22Rv1 (cell line): ENCODE results near the gene FCRLA.

Source experiments
- H3K27ac ChIP-seq: fragments of 450-650 bp; 2 replicates; pipeline ENCODE4 v1.5.1; 2017
- ZFX ChIP-seq: fragments of 450-650 bp; IDR thresholded peaks from 2 replicates; pipeline ENCODE4 v1.6.1; 2017; ENCODE audit warnings: antibody characterized with exemption, borderline replicate concordance
- TF ChIP-seq, protein P1 (sequence below): fragments of 450-650 bp; IDR thresholded peaks from 2 replicates; pipeline ENCODE4 v1.5.1; 2017; ENCODE audit warnings: mild to moderate bottlenecking

Gene FCRLA

DNA sequence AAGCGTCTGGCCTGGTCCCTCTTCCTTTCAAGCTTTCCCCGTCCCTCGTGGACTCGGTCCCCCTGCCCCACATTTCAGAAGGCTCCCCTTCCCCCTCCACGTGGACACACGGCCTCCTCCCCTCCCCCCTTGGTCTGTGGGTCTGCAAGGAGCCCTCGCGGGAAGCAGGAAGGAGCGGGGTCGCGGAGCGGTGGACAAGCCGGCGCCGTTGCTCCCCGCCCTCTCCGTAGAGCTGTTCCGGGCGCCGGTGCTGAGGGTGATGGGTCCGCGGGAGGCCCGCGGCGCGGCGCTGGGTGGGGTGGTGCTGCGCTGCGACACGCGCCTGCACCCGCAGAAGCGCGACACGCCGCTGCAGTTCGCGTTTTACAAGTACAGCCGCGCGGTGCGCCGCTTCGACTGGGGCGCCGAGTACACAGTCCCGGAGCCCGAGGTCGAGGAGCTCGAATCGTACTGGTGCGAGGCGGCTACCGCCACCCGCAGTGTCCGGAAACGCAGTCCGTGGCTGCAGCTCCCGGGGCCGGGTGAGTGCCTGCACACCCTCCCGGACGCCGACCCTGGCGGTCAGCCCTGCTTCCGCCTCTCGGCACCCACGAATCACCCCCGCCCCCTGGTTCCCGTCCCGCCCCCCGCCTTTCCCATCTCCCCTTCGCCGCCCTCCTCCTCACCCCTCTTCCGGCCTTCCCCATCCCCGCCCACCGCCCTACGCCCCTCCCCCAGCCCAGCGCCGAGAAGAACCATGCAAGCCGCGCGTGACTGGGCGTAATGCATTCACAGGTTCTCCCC is 19.6 kb downstream of the FCRLA start:
- no peak for TF ChIP-seq ZFX
- TF ChIP-seq, protein P1, sequence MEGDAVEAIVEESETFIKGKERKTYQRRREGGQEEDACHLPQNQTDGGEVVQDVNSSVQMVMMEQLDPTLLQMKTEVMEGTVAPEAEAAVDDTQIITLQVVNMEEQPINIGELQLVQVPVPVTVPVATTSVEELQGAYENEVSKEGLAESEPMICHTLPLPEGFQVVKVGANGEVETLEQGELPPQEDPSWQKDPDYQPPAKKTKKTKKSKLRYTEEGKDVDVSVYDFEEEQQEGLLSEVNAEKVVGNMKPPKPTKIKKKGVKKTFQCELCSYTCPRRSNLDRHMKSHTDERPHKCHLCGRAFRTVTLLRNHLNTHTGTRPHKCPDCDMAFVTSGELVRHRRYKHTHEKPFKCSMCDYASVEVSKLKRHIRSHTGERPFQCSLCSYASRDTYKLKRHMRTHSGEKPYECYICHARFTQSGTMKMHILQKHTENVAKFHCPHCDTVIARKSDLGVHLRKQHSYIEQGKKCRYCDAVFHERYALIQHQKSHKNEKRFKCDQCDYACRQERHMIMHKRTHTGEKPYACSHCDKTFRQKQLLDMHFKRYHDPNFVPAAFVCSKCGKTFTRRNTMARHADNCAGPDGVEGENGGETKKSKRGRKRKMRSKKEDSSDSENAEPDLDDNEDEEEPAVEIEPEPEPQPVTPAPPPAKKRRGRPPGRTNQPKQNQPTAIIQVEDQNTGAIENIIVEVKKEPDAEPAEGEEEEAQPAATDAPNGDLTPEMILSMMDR, result no peak
- no peak overlapping the region for H3K27ac ChIP-seq

DNA sequence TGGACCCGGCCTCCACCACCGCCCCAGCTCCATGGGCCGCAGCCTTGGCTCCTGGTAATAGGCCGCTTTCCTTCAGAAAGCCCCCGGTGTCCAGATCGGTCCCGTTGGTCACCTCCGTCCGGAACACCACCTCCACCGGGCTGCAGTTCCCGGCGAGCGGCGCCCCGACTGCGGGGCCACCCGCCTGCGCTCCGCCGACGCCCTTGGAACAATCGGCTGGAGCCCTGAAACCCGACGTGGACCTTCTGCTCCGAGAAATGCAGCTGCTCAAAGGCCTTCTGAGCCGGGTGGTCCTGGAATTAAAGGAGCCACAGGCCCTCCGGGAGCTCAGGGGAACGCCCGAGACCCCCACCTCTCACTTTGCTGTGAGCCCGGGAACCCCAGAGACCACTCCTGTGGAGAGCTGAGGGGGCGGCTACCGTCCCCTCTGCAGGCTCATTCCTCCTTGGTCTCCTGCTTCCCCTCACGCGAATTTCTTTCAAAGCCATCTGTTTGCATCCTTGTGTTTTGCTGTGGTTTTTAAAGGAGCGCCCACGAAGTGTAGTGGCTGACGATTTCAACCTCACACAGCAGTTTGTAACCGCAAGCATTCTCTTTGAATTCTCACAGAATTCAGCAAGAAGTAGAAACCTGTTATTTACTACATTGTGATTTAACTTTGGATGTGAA is 20.4 kb downstream of the FCRLA start:
- TF ChIP-seq, protein P1, result no peak
- no peak for TF ChIP-seq ZFX

DNA sequence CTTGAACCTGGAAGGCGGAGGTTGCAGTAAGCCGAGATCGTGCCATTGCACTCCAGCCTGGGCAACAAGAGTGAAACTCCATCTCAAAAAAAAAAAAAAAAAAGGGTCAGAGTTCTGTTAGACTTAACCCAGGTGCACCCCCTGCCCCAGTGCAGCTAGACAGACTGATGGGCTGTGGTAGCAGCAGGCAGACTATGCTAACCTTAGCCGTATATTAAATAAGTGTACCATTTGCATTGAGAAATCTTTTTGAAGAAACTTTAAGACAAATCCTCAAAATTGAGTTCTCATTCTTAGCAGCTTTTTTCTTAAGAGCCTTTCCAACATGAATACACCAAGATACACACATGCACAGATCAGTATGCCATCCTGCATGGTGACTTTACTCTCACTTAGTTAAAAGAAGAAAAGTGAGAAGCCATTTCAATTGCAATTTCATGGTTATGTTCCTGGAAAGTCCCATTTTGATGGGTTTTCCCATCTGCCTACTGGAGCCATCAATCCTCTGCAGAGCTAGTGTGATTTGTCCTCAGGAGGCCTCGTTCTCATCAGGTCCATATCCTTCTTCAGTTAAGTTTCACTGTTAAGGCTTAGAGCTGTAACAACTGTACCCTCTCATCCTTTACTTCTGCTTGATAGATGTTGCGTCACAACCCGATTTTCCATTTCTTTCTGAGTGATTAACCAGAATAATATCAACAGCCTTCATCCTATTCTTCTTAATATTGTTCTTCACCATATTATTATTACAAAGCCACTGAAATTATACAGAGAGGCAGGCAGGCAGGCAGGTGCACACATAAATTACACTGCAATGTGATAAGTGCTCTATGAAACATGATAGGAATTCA is 21.6 kb downstream of the FCRLA start:
- no peak for TF ChIP-seq ZFX
- TF ChIP-seq, protein P1, result no peak
- no peak overlapping the region for H3K27ac ChIP-seq

More for the DNA sequence above, 20.4 kb downstream of the FCRLA start:
- no peak overlapping the region for H3K27ac ChIP-seq

DNA sequence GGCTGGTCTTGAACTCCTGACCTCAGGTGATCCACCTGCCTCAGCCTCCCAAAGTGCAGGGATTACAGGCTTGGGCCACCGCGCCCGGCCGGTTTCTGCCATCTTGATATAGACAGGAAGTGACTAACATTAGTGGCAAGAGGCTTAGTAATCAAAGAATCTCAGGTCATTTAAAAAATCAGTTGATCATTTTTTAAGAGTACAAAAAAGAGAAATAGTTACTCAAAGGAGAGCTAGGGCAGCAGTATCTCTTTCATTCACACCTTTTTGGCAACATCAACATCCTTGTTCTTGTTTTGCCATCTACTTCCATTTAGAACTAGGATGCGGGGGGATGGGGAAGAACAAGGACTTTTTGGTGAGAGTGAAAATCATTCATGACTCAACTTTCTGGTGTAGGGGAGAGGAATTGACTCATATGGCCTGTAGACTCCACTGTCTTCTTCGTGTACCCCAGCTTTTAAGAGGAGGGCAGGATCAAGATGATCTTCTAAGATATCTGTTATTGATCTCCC is 23.1 kb downstream of the FCRLA start:
- TF ChIP-seq, protein P1, result no peak
- no peak for TF ChIP-seq ZFX
- no peak overlapping the region for H3K27ac ChIP-seq

DNA sequence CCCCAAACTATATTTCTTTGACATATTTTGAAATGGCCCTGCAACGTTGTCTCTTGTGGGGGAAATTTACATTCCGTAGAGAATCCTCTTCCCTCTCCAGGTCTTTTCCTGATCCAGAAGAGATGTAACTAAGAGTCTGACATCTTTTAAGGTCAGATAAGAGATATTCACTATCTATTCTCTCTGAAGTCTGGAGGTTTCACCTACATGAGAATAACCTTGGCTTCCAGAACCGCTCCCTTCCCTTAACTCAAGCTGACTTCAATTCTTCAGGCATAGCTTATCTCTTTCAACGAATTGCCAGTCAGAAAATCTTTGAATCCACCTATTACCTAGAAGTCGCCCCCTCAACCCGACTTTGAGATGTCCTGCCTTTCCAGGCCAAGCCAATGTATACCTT is 24.2 kb downstream of the FCRLA start:
- TF ChIP-seq, protein P1, result no peak
- no peak for TF ChIP-seq ZFX
- no peak overlapping the region for H3K27ac ChIP-seq

DNA sequence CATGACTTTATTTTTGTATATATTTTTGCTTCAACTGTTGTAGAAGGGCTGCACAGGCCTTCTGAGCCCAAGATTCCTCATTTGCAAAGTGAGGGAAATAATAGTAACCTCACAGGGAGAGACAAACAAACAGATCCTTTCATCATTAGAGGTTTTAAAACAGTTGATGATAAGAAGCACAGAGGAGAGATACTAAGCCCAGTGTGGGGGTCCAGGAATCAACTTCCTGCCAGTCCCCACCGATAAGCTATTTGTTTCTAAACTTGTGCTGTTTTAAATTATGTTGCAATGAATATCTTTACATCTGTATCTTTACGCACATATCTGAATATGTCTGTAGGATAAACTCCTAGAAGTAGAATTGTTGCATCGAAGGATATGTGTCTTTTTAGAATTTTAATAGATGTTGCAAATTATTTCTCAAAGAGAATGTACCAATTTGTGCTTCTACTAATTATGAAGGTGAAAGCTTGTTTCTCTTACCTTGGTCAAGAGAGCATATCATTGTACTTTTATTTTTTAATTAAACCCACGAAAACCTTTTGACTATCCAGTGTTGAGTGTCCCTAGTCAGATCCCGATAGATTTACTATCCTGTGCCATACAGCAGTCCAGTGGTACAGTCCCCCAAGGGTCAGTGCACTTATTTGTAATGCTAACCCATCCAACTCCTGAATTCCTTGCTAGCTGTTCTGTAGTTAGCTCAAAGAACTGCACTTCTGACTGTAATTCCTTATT is 25.1 kb downstream of the FCRLA start:
- TF ChIP-seq ZFX, result no peak
- TF ChIP-seq, protein P1, result no peak
- no peak overlapping the region for H3K27ac ChIP-seq
